Ishikawa (cell line): ENCODE results near the gene SLC48A1.

Experiments
- CEBPB ChIP-seq: IDR thresholded peaks from 2 replicates; pipeline ENCODE4 v1.6.1; 2012
- CREB1 ChIP-seq: IDR thresholded peaks from 2 replicates; pipeline ENCODE4 v1.6.1; 2012; ENCODE audit warnings: low read depth
- EGR1 ChIP-seq: IDR thresholded peaks from 2 replicates; pipeline ENCODE4 v1.6.1; 2012
- EP300 ChIP-seq: IDR thresholded peaks from 2 replicates; pipeline ENCODE4 v1.6.1; 2012; ENCODE audit warnings: borderline replicate concordance
- FOXM1 ChIP-seq: IDR thresholded peaks from 2 replicates; pipeline ENCODE4 v1.6.1; 2012; ENCODE audit warnings: low read depth, borderline replicate concordance
- NFIC ChIP-seq: IDR thresholded peaks from 2 replicates; pipeline ENCODE4 v1.6.1; 2012
- RAD21 ChIP-seq: IDR thresholded peaks from 2 replicates; pipeline ENCODE4 v1.6.1; 2012; ENCODE audit warnings: low read depth
- TAF1 ChIP-seq: IDR thresholded peaks from 2 replicates; pipeline ENCODE4 v1.6.1; 2012; ENCODE audit warnings: low read depth, mild to moderate bottlenecking
- TCF12 ChIP-seq: IDR thresholded peaks from 2 replicates; pipeline ENCODE4 v1.6.1; 2012; ENCODE audit warnings: low read depth
- TEAD4 ChIP-seq: IDR thresholded peaks from 2 replicates; pipeline ENCODE4 v1.6.1; 2012
- YY1 ChIP-seq: IDR thresholded peaks from 2 replicates; pipeline ENCODE4 v1.6.1; 2012; ENCODE audit warnings: low read depth
- ZBTB7A ChIP-seq: IDR thresholded peaks from 2 replicates; pipeline ENCODE4 v1.6.1; 2012; ENCODE audit warnings: low read depth
- TF ChIP-seq, protein P1 (sequence below): IDR thresholded peaks from 2 replicates; pipeline ENCODE4 v1.6.1; 2012
- TF ChIP-seq, protein P2 (sequence below): IDR thresholded peaks from 2 replicates; pipeline ENCODE4 v1.6.1; 2012
- TF ChIP-seq, protein P3 (sequence below): IDR thresholded peaks from 2 replicates; pipeline ENCODE4 v1.6.1; 2012; ENCODE audit warnings: low read depth, mild to moderate bottlenecking

SLC48A1 gene

DNA sequence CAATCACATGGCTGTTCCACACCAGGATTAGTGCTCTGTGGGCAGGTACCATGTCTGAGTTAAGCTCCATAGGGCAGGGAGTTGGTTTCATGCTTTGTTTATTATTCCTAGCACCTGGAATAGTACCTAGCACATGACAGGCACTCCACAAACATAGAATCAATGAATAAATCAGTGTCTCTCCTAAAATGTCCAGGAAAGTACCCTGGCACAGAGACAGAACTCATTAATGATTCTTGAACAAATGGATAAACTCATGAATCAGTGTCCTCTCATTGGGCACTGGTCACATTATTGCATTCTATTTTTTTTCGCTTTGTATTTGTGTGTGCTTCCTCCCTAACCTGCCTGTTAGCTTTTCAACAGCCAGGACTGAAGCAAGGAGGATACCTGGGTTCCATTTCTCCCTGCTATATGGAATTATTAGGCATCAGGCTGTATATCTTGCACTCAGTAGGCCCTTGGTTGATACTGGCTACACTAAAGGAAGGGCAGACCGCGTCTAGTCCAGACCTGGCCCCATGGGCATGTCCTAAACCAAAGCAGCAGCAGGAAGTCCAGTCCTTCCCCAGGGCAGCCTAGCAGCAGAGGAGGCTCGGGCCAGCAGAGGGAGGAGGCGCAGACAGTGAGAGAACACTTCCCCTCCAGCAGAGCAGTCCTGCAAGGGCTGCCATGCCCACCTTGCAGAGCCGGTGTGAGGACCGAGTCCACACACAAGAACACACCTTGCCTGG is 28.3 kb downstream of the SLC48A1 start:
- TF ChIP-seq CEBPB = no peak

DNA sequence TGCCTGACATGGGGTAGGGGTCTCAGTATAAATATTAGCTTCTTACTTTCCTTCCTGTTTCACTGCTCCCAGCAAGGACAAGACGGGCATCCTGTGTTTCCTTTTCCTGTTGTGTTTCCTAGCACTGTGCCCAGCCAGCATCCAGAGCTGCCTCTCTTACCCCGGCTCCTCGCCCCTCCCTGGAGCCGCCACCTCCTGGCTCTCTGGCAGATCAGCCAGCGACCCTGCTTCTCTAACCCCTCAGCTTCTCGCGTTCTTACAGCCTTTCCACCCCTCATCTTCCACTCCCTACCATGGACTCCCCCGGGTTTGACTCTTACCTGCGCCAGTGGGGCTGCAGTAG is 28.8 kb downstream of the SLC48A1 start:
- no peak for TF ChIP-seq TAF1
- TF ChIP-seq NFIC = no peak
- TF ChIP-seq FOXM1 = no peak
- TF ChIP-seq YY1 = no peak
- no peak for TF ChIP-seq TCF12
- TF ChIP-seq, protein P1, sequence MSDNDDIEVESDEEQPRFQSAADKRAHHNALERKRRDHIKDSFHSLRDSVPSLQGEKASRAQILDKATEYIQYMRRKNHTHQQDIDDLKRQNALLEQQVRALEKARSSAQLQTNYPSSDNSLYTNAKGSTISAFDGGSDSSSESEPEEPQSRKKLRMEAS = no peak
- no peak for TF ChIP-seq CREB1
- TF ChIP-seq EGR1 = no peak
- no peak for TF ChIP-seq ZBTB7A
- no peak for TF ChIP-seq CEBPB
- TF ChIP-seq, protein P2, sequence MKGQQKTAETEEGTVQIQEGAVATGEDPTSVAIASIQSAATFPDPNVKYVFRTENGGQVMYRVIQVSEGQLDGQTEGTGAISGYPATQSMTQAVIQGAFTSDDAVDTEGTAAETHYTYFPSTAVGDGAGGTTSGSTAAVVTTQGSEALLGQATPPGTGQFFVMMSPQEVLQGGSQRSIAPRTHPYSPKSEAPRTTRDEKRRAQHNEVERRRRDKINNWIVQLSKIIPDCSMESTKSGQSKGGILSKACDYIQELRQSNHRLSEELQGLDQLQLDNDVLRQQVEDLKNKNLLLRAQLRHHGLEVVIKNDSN = no peak
- TF ChIP-seq RAD21 = no peak
- TF ChIP-seq EP300 = no peak
- TF ChIP-seq, protein P3, sequence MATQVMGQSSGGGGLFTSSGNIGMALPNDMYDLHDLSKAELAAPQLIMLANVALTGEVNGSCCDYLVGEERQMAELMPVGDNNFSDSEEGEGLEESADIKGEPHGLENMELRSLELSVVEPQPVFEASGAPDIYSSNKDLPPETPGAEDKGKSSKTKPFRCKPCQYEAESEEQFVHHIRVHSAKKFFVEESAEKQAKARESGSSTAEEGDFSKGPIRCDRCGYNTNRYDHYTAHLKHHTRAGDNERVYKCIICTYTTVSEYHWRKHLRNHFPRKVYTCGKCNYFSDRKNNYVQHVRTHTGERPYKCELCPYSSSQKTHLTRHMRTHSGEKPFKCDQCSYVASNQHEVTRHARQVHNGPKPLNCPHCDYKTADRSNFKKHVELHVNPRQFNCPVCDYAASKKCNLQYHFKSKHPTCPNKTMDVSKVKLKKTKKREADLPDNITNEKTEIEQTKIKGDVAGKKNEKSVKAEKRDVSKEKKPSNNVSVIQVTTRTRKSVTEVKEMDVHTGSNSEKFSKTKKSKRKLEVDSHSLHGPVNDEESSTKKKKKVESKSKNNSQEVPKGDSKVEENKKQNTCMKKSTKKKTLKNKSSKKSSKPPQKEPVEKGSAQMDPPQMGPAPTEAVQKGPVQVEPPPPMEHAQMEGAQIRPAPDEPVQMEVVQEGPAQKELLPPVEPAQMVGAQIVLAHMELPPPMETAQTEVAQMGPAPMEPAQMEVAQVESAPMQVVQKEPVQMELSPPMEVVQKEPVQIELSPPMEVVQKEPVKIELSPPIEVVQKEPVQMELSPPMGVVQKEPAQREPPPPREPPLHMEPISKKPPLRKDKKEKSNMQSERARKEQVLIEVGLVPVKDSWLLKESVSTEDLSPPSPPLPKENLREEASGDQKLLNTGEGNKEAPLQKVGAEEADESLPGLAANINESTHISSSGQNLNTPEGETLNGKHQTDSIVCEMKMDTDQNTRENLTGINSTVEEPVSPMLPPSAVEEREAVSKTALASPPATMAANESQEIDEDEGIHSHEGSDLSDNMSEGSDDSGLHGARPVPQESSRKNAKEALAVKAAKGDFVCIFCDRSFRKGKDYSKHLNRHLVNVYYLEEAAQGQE = no peak
- TF ChIP-seq TEAD4 = no peak

DNA sequence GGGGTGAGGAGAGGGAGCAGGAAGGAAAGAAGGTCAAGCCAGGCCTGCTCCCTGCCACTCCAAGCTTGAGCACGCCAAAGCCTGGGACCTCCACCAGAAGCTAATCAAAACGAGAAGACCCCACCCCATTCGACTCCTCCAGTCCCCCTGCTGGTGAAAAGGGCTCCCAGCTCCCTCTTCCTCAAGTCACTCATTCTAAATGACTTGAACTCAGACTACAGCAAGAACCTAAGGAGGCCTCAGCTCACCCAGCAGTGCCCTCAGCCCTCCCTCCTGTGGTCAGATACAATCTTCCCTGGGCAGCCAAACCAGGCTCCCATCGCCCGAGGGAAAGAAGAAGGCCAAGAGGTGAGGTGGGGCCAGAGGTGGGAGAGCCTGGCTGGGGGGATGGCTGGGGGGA is 29.3 kb downstream of the SLC48A1 start:
- TF ChIP-seq FOXM1 (no peak), CEBPB (no peak), YY1 (no peak), ZBTB7A (no peak), EGR1 (no peak)
- TF ChIP-seq, protein P2 = no peak
- TF ChIP-seq, protein P3 = no peak

DNA sequence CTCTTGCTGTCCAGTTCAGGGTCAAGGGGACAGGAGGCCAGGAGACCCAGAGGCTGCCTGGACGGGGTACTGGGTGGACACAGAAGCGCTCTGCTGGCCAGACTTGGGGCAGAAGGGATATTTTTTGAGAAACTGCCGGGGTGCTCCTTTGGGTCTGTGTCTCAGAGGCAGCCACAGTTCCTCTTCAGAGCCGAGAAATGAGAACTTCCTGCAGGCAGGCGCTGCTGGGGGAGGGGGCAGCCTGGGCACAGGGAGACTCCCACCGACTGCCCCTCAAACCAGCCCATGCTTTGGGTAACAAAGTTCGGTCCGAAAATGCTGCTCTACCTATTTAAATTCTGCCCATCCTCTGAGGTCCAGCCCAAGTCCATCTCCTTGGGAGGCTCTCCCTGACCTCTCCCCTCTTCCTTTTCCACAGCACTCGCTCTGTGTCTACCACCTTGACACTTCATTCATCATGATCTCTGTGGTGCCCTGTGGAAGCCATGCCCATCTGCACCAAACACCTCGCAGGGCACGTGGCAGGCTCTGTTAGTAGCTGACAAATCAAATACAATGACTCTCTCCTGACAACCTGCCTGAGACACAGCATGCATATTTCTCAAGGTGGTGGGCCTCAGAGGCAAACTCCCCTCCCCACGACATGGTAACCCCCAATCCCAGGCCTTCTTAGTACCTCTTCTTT is 30.3 kb downstream of the SLC48A1 start:
- TF ChIP-seq CREB1 (no peak), TAF1 (no peak)
- TF ChIP-seq, protein P1 = no peak

DNA sequence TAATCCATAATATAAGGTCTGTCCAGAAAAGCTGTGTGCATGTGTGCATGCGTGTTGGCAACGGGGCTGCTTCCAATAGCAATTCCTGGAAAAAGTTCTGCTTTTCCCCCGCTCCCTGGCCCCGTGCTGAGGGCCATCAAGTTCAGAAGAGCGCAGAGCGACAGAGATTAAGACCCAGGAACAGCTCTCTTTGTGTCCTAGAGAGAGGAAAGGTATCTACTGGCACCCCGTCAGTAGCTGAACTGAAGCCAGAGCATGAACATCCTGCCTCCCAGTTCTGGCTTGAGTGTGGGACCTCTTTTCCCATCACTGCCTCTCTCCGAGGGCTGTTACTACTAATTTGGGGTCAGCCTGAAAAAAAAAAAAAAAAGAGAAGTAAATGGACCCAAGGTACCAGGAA is 31.1 kb downstream of the SLC48A1 start:
- TF ChIP-seq NFIC = no peak
- TF ChIP-seq, protein P2 = no peak
- no peak for TF ChIP-seq TCF12

DNA sequence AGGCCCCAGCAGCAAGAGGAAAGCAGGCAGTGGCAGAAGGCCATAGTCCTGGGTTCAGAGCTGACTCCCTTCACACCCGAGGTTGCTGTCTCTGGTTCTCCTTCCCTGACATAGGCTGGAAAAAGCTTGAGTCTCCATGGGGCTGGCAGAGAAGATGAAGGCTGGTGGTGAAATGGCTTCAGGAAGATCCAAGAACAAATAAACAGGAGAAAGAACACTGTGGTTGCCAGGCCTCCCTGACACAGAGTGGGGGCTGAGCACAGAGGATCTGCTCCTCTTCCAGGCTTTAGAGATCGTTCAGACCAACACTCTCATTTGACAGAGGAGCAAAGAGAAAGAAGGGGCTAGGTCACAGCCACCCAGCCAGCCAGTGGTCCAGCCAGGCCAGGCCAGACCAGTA is 32.4 kb downstream of the SLC48A1 start:
- TF ChIP-seq CEBPB (no peak), EP300 (no peak), EGR1 (no peak), TCF12 (no peak), TAF1 (no peak), CREB1 (no peak), FOXM1 (no peak), ZBTB7A (no peak)
- TF ChIP-seq, protein P1 = no peak
- TF ChIP-seq, protein P2 = no peak
